Endodermal cell (in vitro differentiated cells): ENCODE data around the gene RRAGC. TPM values are rescaled to one million over a fixed set of nuclear protein-coding genes. Genes with fewer than 3 reads are reported as not detected.
"Not testable (repeated sequence)": the region's sequence is repeated elsewhere in the genome, so short reads cannot be mapped to it uniquely, and the experiment has no call there.

Experiments used
- DNase-seq: peaks from one replicate; pipeline ENCODE4 v3.0.0-alpha.2; 2017
- H3K27ac ChIP-seq: 2 replicates; pipeline ENCODE4 v1.5.1; 2013; ENCODE audit warnings: mild to moderate bottlenecking, low read depth, low read length, moderate library complexity
- H3K27me3 ChIP-seq: 2 replicates; pipeline ENCODE4 v1.6.1; 2013; ENCODE audit warnings: mild to moderate bottlenecking, low read length, moderate library complexity; ENCODE audit not compliant: insufficient read depth, control insufficient read depth, poor library complexity, severe bottlenecking
- H3K36me3 ChIP-seq: 2 replicates; pipeline ENCODE4 v1.7.0; 2013; ENCODE audit warnings: mild to moderate bottlenecking, low read length, moderate library complexity; ENCODE audit not compliant: control insufficient read depth, insufficient read depth
- H3K4me1 ChIP-seq: one replicate; pipeline ENCODE4 v1.7.0; 2013; ENCODE audit warnings: low read length; ENCODE audit not compliant: control insufficient read depth, insufficient read depth
- H3K4me3 ChIP-seq: 2 replicates; pipeline ENCODE4 v1.5.1; 2013; ENCODE audit warnings: mild to moderate bottlenecking, low read length, moderate library complexity
- H3K9ac ChIP-seq: 2 replicates; pipeline ENCODE4 v1.6.1; 2013; ENCODE audit warnings: mild to moderate bottlenecking, low read length, moderate library complexity; ENCODE audit not compliant: poor library complexity, severe bottlenecking; ENCODE audit errors: extremely low read depth
- H3K9me3 ChIP-seq: 2 replicates; pipeline ENCODE4 v1.6.1; 2013; ENCODE audit warnings: mild to moderate bottlenecking, low read length, moderate library complexity; ENCODE audit not compliant: control insufficient read depth
- H3K27ac Mint-ChIP-seq: 2 replicates; pipeline ENCODE4 v1.8.0; 2020; ENCODE audit warnings: mixed read lengths
- H3K27me3 Mint-ChIP-seq: 2 replicates; pipeline ENCODE4 v1.8.0; 2021; ENCODE audit warnings: mild to moderate bottlenecking, mixed read lengths; ENCODE audit not compliant: insufficient read depth
- H3K36me3 Mint-ChIP-seq: 2 replicates; pipeline ENCODE4 v1.8.0; 2020; ENCODE audit warnings: low read depth, mixed read lengths
- H3K4me1 Mint-ChIP-seq: 2 replicates; pipeline ENCODE4 v1.8.0; 2020; ENCODE audit warnings: mixed read lengths
- H3K4me3 Mint-ChIP-seq: 2 replicates; pipeline ENCODE4 v1.8.0; 2020; ENCODE audit warnings: mild to moderate bottlenecking, moderate library complexity, mixed read lengths
- H3K9me3 Mint-ChIP-seq: 2 replicates; pipeline ENCODE4 v1.8.0; 2020; ENCODE audit warnings: mild to moderate bottlenecking, mixed read lengths
- CTCF ChIP-seq: fragments of 200-600 bp; sonication (generic); conservative IDR thresholded peaks from 2 replicates; pipeline ENCODE4 v1.5.0; 2021; ENCODE audit warnings: antibody characterized with exemption, mild to moderate bottlenecking
- WGBS, 2 experiments: methylation state at CpG; one replicate each; pipeline versions ENCODE4 v1.1.5 to v1.1.7; 2013; ENCODE audit warnings: missing lambda C conversion rate in 2 of 2, mixed read lengths in 1 of 2; ENCODE audit not compliant: insufficient coverage in 1 of 2, insufficient read length in 1 of 2; 5-methylcytosine and 5-hydroxymethylcytosine counted together
- total RNA-seq, 2 donors: library from RNA; stranded (reverse); fragmentation: NEBNext Ultra II Directional in 1 of 2; extraction: Animal tissue kit (Norgen Biotek cat#: 25700) in 1 of 2; gene quantifications; 2 replicates in 1 of 2; 3 replicates in 1 of 2; pipeline ENCODE4 v1.2.1, GENCODE V29; 2021

Gene RRAGC
- total RNA-seq, 2 donors from 2014 or later: 23.0 to 33.2 TPM

- Histone ChIP-seq H3K9me3 (no peaks in the 10 kb centered on the region), H3K4me3 (no peak overlapping the region), H3K4me1 (peaks cover 7% of the 10 kb centered on the region), H3K9ac (no peak overlapping the region), H3K36me3 (peaks cover 62% of the 10 kb centered on the region), H3K27me3 (no peaks in the 10 kb centered on the region), H3K27ac (no peak overlapping the region)
- no peak for DNase-seq
- TF ChIP-seq CTCF: no peak
- WGBS, 2 experiments: 95 to 100% methylated on average over 2 to 4 of the region's 4 CpGs
- Mint-ChIP-seq H3K27me3 (no peaks in the 10 kb centered on the region), H3K9me3 (no peaks in the 10 kb centered on the region), H3K4me1 (peaks cover 18% of the 10 kb centered on the region), H3K4me3 (no peak overlapping the region), H3K36me3 (peaks cover 49% of the 10 kb centered on the region), H3K27ac (no peak overlapping the region)
These were observed 6.8 kb downstream of the RRAGC start for GRCh38 chr1:38852780-38853179.

DNA sequence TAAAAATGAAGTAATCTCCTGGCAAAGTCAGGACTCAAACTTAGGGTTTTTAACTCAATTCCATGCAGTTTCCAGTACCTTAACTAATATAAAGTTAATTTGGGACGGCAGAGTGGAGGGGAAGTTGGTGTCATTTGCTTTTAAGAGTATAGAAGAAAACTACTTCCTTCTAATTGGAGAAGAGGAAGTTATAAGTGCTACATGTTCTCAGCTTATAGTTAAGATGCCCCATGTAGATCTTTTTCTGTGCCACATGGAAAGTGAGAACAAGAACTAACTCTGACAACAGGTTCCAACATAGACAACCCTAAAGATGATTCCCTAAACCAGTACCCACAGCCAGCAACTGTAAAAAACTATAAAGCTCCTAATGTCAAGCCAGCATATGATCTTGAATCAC lies 11.5 kb downstream of the RRAGC start:
- Histone ChIP-seq H3K4me3 (no peak overlapping the region), H3K9ac (no peak overlapping the region), H3K27me3 (no peaks in the 10 kb centered on the region), H3K27ac (no peak overlapping the region), H3K36me3 (peaks cover 87% of the 10 kb centered on the region), H3K4me1 (no peaks in the 10 kb centered on the region), H3K9me3 (peaks cover 7% of the 10 kb centered on the region)
- H3K27me3 Mint-ChIP-seq: no peaks in the 10 kb centered on the region
- DNase-seq: no peak
- H3K4me1 Mint-ChIP-seq: peaks cover 10% of the 10 kb centered on the region
- H3K27ac Mint-ChIP-seq: no peak overlapping the region
- H3K36me3 Mint-ChIP-seq: peaks cover 64% of the 10 kb centered on the region
- H3K4me3 Mint-ChIP-seq: no peak overlapping the region
- peaks cover 1% of the 10 kb centered on the region for H3K9me3 Mint-ChIP-seq
- WGBS, 2 experiments: 100% methylated on average over 1 of the region's 1 CpG; no CpG with 5 or more reads in 1 of the 2 experiments
- no peak for TF ChIP-seq CTCF

GRCh38 chr1:38846210-38846609 lies 13.4 kb downstream of the RRAGC start:
- DNase-seq: no peak
- peaks cover 77% of the 10 kb centered on the region for H3K36me3 ChIP-seq
- WGBS, 2 experiments: 93 to 100% methylated on average over 3 of the region's 3 CpGs
- H3K27me3 Mint-ChIP-seq: no peaks in the 10 kb centered on the region
- peaks cover 7% of the 10 kb centered on the region for H3K9me3 ChIP-seq
- H3K4me3 Mint-ChIP-seq: no peak overlapping the region
- H3K9ac ChIP-seq: no peak overlapping the region
- H3K4me1 ChIP-seq: no peaks in the 10 kb centered on the region
- H3K27me3 ChIP-seq: no peaks in the 10 kb centered on the region
- no peak overlapping the region for H3K27ac ChIP-seq
- H3K27ac Mint-ChIP-seq: no peak overlapping the region
- H3K36me3 Mint-ChIP-seq: peaks cover 61% of the 10 kb centered on the region
- H3K4me1 Mint-ChIP-seq: peaks cover 6% of the 10 kb centered on the region
- TF ChIP-seq CTCF: no peak
- H3K9me3 Mint-ChIP-seq: peaks cover 1% of the 10 kb centered on the region
- no peak overlapping the region for H3K4me3 ChIP-seq

- not testable (repeated sequence) for H3K4me3 Mint-ChIP-seq, H3K4me1 ChIP-seq, H3K9ac ChIP-seq, H3K27ac ChIP-seq, H3K9me3 ChIP-seq, H3K27me3 Mint-ChIP-seq, DNase-seq, H3K27me3 ChIP-seq, H3K27ac Mint-ChIP-seq, H3K4me3 ChIP-seq, H3K9me3 Mint-ChIP-seq, H3K4me1 Mint-ChIP-seq
- 90 to 100% methylated on average over 2 to 3 of the region's 3 CpGs for WGBS, 2 experiments
- H3K36me3 Mint-ChIP-seq: peaks cover 58% of the 10 kb centered on the region
- peaks cover 72% of the 10 kb centered on the region for H3K36me3 ChIP-seq
These were observed 14.5 kb downstream of the RRAGC start for GRCh38 chr1:38845088-38845487.
